Endodermal cell (in vitro differentiated cells): ENCODE results near the gene ALDOC. TPM values are rescaled to one million over a fixed set of nuclear protein-coding genes. Genes with fewer than 3 reads are reported as not detected.

Experiments
- DNase-seq: peaks from one replicate; pipeline ENCODE4 v3.0.0-alpha.2; 2017
- H3K27ac ChIP-seq: 2 replicates; pipeline ENCODE4 v1.5.1; 2013; ENCODE audit warnings: mild to moderate bottlenecking, low read depth, low read length, moderate library complexity
- H3K27me3 ChIP-seq: 2 replicates; pipeline ENCODE4 v1.6.1; 2013; ENCODE audit warnings: mild to moderate bottlenecking, low read length, moderate library complexity; ENCODE audit not compliant: insufficient read depth, control insufficient read depth, poor library complexity, severe bottlenecking
- H3K36me3 ChIP-seq: 2 replicates; pipeline ENCODE4 v1.7.0; 2013; ENCODE audit warnings: mild to moderate bottlenecking, low read length, moderate library complexity; ENCODE audit not compliant: control insufficient read depth, insufficient read depth
- H3K4me1 ChIP-seq: one replicate; pipeline ENCODE4 v1.7.0; 2013; ENCODE audit warnings: low read length; ENCODE audit not compliant: control insufficient read depth, insufficient read depth
- H3K4me3 ChIP-seq: 2 replicates; pipeline ENCODE4 v1.5.1; 2013; ENCODE audit warnings: mild to moderate bottlenecking, low read length, moderate library complexity
- H3K9ac ChIP-seq: 2 replicates; pipeline ENCODE4 v1.6.1; 2013; ENCODE audit warnings: mild to moderate bottlenecking, low read length, moderate library complexity; ENCODE audit not compliant: poor library complexity, severe bottlenecking; ENCODE audit errors: extremely low read depth
- H3K9me3 ChIP-seq: 2 replicates; pipeline ENCODE4 v1.6.1; 2013; ENCODE audit warnings: mild to moderate bottlenecking, low read length, moderate library complexity; ENCODE audit not compliant: control insufficient read depth
- H3K27ac Mint-ChIP-seq: 2 replicates; pipeline ENCODE4 v1.8.0; 2020; ENCODE audit warnings: mixed read lengths
- H3K27me3 Mint-ChIP-seq: 2 replicates; pipeline ENCODE4 v1.8.0; 2021; ENCODE audit warnings: mild to moderate bottlenecking, mixed read lengths; ENCODE audit not compliant: insufficient read depth
- H3K36me3 Mint-ChIP-seq: 2 replicates; pipeline ENCODE4 v1.8.0; 2020; ENCODE audit warnings: low read depth, mixed read lengths
- H3K4me1 Mint-ChIP-seq: 2 replicates; pipeline ENCODE4 v1.8.0; 2020; ENCODE audit warnings: mixed read lengths
- H3K4me3 Mint-ChIP-seq: 2 replicates; pipeline ENCODE4 v1.8.0; 2020; ENCODE audit warnings: mild to moderate bottlenecking, moderate library complexity, mixed read lengths
- H3K9me3 Mint-ChIP-seq: 2 replicates; pipeline ENCODE4 v1.8.0; 2020; ENCODE audit warnings: mild to moderate bottlenecking, mixed read lengths
- CTCF ChIP-seq: fragments of 200-600 bp; sonication (generic); conservative IDR thresholded peaks from 2 replicates; pipeline ENCODE4 v1.5.0; 2021; ENCODE audit warnings: antibody characterized with exemption, mild to moderate bottlenecking
- WGBS, 2 experiments: methylation state at CpG; one replicate each; pipeline versions ENCODE4 v1.1.5 to v1.1.7; 2013; ENCODE audit warnings: missing lambda C conversion rate in 2 of 2, mixed read lengths in 1 of 2; ENCODE audit not compliant: insufficient coverage in 1 of 2, insufficient read length in 1 of 2; 5-methylcytosine and 5-hydroxymethylcytosine counted together
- total RNA-seq, 2 donors: library from RNA; stranded (reverse); fragmentation: NEBNext Ultra II Directional in 1 of 2; extraction: Animal tissue kit (Norgen Biotek cat#: 25700) in 1 of 2; gene quantifications; 2 replicates in 1 of 2; 3 replicates in 1 of 2; pipeline ENCODE4 v1.2.1, GENCODE V29; 2021

ALDOC gene
- total RNA-seq, 2 donors from 2014 or later, result 12.3 to 14.1 TPM

- WGBS, 2 experiments, result 2 to 4% methylated on average over 23 to 49 of the region's 49 CpGs
- no peaks in the 10 kb centered on the region for H3K9me3 ChIP-seq
- no peak within 1 kb of the TSS for H3K27ac ChIP-seq
- Mint-ChIP-seq H3K36me3 (peaks cover 20% of the 10 kb centered on the region), H3K27ac (peak within 1 kb of the TSS; percentile 90), H3K4me1 (peaks cover 22% of the 10 kb centered on the region), H3K27me3 (peaks cover 25% of the 10 kb centered on the region), H3K9me3 (no peaks in the 10 kb centered on the region), H3K4me3 (peak within 1 kb of the TSS; percentile 85)
- H3K4me3 ChIP-seq, result peak within 1 kb of the TSS; percentile 83
- peak within 1 kb of the TSS; percentile 42 for H3K9ac ChIP-seq
- no peaks in the 10 kb centered on the region for H3K4me1 ChIP-seq
- H3K36me3 ChIP-seq, result peaks cover 5% of the 10 kb centered on the region
- DNase-seq, result peak; percentile 100
- peaks cover 4% of the 10 kb centered on the region for H3K27me3 ChIP-seq
- TF ChIP-seq CTCF, result no peak
Measured at GRCh38 chr17:28571361-28572122, 5.2 kb downstream of the ALDOC start, which contains the start of gene PIGS. TSS of gene PIGS (minus strand) at chr17:28571524. CDS start at chr17:28571496, 28 bp downstream.

DNA sequence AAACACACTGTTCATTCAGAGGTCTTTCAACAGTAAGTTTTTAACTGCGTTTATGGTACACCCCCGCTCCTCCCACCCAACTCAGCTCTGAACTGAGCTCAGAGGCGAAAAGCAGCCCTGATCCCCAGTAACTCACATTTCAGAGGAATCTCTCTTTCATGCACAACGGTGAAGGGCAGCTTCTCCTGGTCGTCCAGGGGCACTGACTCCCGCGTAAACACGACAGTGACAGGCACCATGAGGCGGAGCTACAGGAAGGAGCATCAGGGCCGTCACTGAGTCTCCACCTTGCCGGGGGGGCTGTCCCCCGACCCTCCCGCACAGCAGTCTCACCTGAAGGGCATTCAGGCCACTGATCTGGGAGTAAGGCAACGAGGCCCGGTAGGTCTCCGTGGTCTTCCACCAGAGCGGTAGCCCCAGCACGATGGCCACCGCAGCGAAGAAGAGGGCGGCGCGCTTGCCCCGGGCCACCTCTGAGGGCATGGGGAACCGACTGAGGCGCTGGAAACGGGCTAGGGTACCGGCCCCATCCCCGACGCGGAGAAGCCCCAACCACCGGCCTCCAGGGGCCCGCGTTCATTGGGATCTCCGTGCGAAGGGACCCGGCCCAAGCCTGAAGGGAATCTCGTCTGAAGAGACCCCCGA is 5.9 kb downstream of the ALDOC start:
- Mint-ChIP-seq H3K9me3 (no peaks in the 10 kb centered on the region), H3K36me3 (peaks cover 20% of the 10 kb centered on the region), H3K4me3 (peak overlapping the region; percentile 85), H3K27me3 (peaks cover 20% of the 10 kb centered on the region), H3K4me1 (peaks cover 17% of the 10 kb centered on the region), H3K27ac (peak overlapping the region; percentile 90)
- 1% methylated on average over 19 to 39 of the region's 39 CpGs for WGBS, 2 experiments
- Histone ChIP-seq H3K4me1 (no peaks in the 10 kb centered on the region), H3K9ac (peak overlapping the region; percentile 42), H3K4me3 (peak overlapping the region; percentile 83), H3K27me3 (peaks cover 4% of the 10 kb centered on the region), H3K27ac (no peak overlapping the region), H3K9me3 (no peaks in the 10 kb centered on the region), H3K36me3 (peaks cover 5% of the 10 kb centered on the region)
- peak; percentile 88 for DNase-seq
- no peak for TF ChIP-seq CTCF

GRCh38 chr17:28569446-28569845 is 7.2 kb downstream of the ALDOC start:
- H3K4me3 ChIP-seq, result no peak overlapping the region
- TF ChIP-seq CTCF, result no peak
- no peak for DNase-seq
- no peaks in the 10 kb centered on the region for H3K9me3 ChIP-seq
- peak overlapping the region; percentile 85 for H3K4me3 Mint-ChIP-seq
- H3K27me3 Mint-ChIP-seq, result peaks cover 9% of the 10 kb centered on the region
- no peak overlapping the region for H3K9ac ChIP-seq
- H3K4me1 ChIP-seq, result no peaks in the 10 kb centered on the region
- no peak overlapping the region for H3K27ac Mint-ChIP-seq
- peaks cover 16% of the 10 kb centered on the region for H3K4me1 Mint-ChIP-seq
- H3K36me3 Mint-ChIP-seq, result peaks cover 20% of the 10 kb centered on the region
- H3K36me3 ChIP-seq, result peaks cover 5% of the 10 kb centered on the region
- no peak overlapping the region for H3K27ac ChIP-seq
- peaks cover 4% of the 10 kb centered on the region for H3K27me3 ChIP-seq
- no peaks in the 10 kb centered on the region for H3K9me3 Mint-ChIP-seq
- WGBS, 2 experiments, result 100% methylated on average over 1 of the region's 1 CpG; no CpG with 5 or more reads in 1 of the 2 experiments
